ENCODE measurements around the gene APLP1.

DNA sequence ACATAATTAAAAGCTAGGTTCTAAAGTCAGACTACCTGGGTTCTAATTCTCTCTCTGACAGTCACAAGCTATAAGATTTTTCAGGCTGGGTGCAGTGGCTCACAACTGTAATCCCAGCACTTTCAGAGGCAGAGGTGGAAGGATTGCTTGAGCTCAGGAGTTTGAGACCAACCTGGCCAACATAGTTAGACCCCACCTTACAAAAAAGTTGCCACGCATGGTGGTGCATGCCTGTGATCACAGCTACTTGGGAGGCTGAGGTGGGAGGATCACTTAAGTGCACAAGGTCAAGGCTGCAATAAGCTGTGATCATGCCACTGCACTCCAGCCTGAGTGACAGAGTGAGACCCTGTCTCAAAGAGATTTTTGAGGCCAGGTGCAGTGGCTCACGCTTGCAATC, 26.0 kb downstream of the APLP1 start:
- TF ChIP-seq POLR2A (IDR thresholded peaks at IDR 0.05) = no peak
- TF ChIP-seq, protein P1, sequence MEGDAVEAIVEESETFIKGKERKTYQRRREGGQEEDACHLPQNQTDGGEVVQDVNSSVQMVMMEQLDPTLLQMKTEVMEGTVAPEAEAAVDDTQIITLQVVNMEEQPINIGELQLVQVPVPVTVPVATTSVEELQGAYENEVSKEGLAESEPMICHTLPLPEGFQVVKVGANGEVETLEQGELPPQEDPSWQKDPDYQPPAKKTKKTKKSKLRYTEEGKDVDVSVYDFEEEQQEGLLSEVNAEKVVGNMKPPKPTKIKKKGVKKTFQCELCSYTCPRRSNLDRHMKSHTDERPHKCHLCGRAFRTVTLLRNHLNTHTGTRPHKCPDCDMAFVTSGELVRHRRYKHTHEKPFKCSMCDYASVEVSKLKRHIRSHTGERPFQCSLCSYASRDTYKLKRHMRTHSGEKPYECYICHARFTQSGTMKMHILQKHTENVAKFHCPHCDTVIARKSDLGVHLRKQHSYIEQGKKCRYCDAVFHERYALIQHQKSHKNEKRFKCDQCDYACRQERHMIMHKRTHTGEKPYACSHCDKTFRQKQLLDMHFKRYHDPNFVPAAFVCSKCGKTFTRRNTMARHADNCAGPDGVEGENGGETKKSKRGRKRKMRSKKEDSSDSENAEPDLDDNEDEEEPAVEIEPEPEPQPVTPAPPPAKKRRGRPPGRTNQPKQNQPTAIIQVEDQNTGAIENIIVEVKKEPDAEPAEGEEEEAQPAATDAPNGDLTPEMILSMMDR (IDR thresholded peaks at IDR 0.05) = no peak
